ENCODE measurements around the gene LIPC. TPM values are rescaled to one million over a fixed set of nuclear protein-coding genes. Genes with fewer than 3 reads are reported as not detected.

Gene LIPC
- total and polyA plus RNA-seq, 8 donors, result 0.23 to 7.5 (median 0.76) TPM; not detected in 4

DNA sequence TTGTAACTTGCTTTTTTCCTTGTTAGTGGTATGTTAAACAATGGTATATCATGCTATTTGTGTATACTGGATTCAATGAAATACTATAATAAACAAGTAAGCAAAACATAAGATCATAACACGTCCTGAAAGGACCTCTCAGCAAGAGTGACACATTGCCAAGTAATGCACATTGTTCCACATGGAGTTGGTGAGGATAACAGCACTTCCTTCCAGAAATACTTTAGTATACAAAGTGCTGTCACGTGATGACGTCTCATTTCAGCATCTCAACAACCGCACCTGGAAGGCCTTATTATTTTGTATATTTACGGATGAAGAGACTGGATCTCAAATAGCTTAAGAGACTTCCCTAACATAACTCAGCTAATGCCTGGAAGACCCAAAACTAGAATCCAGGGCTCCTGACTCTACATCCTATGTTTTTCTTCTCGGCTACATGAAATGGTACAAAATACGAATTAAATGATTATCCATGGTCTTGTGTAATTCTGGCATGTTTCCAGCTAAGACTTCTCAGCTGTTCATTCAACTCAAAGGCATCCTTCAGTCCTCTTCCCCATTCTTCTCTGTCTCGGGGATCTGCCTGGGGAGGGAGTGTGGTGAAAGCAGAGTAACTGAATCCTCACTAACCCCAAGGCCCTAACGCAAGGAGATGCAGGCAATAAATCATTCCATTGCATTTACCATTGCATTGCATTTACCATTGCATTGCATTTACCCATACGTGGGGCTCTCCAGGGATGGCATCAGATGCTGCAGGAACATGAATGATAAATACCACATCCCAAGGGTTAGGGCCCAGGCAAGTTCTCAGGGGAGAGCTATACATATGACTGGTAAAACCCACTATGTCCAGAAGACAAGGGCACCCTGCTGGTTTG is 79.2 kb downstream of the LIPC start:
- H3K36me3 ChIP-seq, result no peaks in the 10 kb centered on the region
- intact Hi-C loops (cut with DNase I; ENCODE audit: low total_unique reads), result no loop called here
- H3K27ac ChIP-seq, result no peak overlapping the region
- H3K27me3 ChIP-seq, result no peaks in the 10 kb centered on the region
- 74 to 80% (median 76%) methylated on average over 10 of the region's 10 CpGs for WGBS, 5 donors
- H3K4me3 ChIP-seq, result no peak overlapping the region
- peaks cover 0 to 7% (median 2%) of the 10 kb centered on the region in 4 donors for H3K4me1 ChIP-seq
- no peak for DNase-seq
- TF ChIP-seq EP300 (IDR thresholded peaks at IDR 0.05) (no peak), CTCF (IDR thresholded peaks at IDR 0.05) (no peak), POLR2A (IDR thresholded peaks at IDR 0.05) (no peak), POLR2AphosphoS5 (IDR thresholded peaks at IDR 0.05) (no peak)
- no peaks in the 10 kb centered on the region for H3K9me3 ChIP-seq

GRCh38 chr15:58511599-58511987 is 79.8 kb downstream of the LIPC start:
- Histone ChIP-seq H3K4me1 (peaks cover 0 to under 1% (median 0%) of the 10 kb centered on the region in 4 donors), H3K9me3 (no peaks in the 10 kb centered on the region), H3K36me3 (no peaks in the 10 kb centered on the region), H3K4me3 (no peak overlapping the region), H3K27ac (no peak overlapping the region), H3K27me3 (no peaks in the 10 kb centered on the region)
- intact Hi-C loops (cut with DNase I; ENCODE audit: low total_unique reads), result no loop called here
- TF ChIP-seq POLR2A (IDR thresholded peaks at IDR 0.05) (no peak), POLR2AphosphoS5 (IDR thresholded peaks at IDR 0.05) (no peak), EP300 (IDR thresholded peaks at IDR 0.05) (no peak), CTCF (IDR thresholded peaks at IDR 0.05) (no peak)
- no peak for DNase-seq
- 76 to 90% (median 84%) methylated on average over 3 of the region's 3 CpGs for WGBS, 5 donors

DNA sequence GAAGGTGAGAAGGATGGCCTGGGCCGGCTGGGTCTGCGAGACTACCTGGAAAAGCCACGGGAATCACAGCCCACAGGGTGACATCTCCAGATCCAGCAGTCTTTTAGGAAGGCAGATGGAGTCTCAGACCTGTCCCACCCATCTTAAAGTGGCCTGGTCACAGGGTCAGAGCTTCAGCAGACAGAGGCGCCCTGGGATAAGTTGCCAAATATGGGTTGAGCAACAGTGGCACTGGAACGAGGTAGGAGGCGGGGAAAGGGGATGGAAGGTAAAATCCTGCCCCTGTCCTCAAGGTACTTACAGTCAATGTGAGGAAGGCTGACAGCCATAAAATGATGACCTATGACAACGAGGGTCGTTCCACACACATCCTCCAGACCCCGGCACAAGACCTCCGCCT is 80.7 kb downstream of the LIPC start:
- intact Hi-C loops (cut with DNase I; ENCODE audit: low total_unique reads), result no loop called here
- H3K27ac ChIP-seq, result no peak overlapping the region
- WGBS, 5 donors, result 85 to 95% (median 89%) methylated on average over 10 of the region's 10 CpGs
- H3K36me3 ChIP-seq, result no peaks in the 10 kb centered on the region
- no peaks in the 10 kb centered on the region for H3K27me3 ChIP-seq
- TF ChIP-seq EP300 (IDR thresholded peaks at IDR 0.05) (no peak), POLR2AphosphoS5 (IDR thresholded peaks at IDR 0.05) (no peak), CTCF (IDR thresholded peaks at IDR 0.05) (no peak), POLR2A (IDR thresholded peaks at IDR 0.05) (no peak)
- DNase-seq, result no peak
- peaks cover 0 to 5% (median 0%) of the 10 kb centered on the region in 4 donors for H3K4me1 ChIP-seq
- H3K4me3 ChIP-seq, result no peak overlapping the region
- H3K9me3 ChIP-seq, result no peaks in the 10 kb centered on the region

- no peak for DNase-seq
- Histone ChIP-seq H3K4me3 (no peak overlapping the region), H3K27ac (no peak overlapping the region), H3K9me3 (no peaks in the 10 kb centered on the region), H3K27me3 (no peaks in the 10 kb centered on the region), H3K4me1 (peaks cover 0 to 6% (median 0%) of the 10 kb centered on the region in 4 donors), H3K36me3 (no peaks in the 10 kb centered on the region)
- no peak for TF ChIP-seq POLR2A (IDR thresholded peaks at IDR 0.05)
- no peak for TF ChIP-seq EP300 (IDR thresholded peaks at IDR 0.05)
- intact Hi-C loops (cut with DNase I; ENCODE audit: low total_unique reads), result no loop called here
- WGBS, 5 donors, result 89 to 92% (median 90%) methylated on average over 4 of the region's 4 CpGs
These were observed 81.2 kb downstream of the LIPC start for GRCh38 chr15:58513008-58513407.

Data from stomach (tissue), 9 donors.